ENCODE results near the gene PLCL1. TPM values are rescaled to one million over a fixed set of nuclear protein-coding genes. Genes with fewer than 3 reads are reported as not detected.

PLCL1 gene
- total RNA-seq, 3 donors from 2014 or later (not counting 1 experiment from before 2014, with no cell fraction given) = 0.86 to 2.8 (median 1.1) TPM

- H3K4me1 Mint-ChIP-seq = no peaks in the 10 kb centered on the region
- H3K36me3 Mint-ChIP-seq = no peaks in the 10 kb centered on the region
- Histone ChIP-seq H3K27ac (ENCODE audit: low read length) (no peak overlapping the region), H3K9me3 (ENCODE audit: control insufficient read depth, insufficient read depth, low read length) (no peaks in the 10 kb centered on the region), H3K36me3 (ENCODE audit: control insufficient read depth, insufficient read depth, low read length) (no peaks in the 10 kb centered on the region), H3K4me1 (ENCODE audit: control insufficient read depth, insufficient read depth, low read length) (no peaks in the 10 kb centered on the region), H3K4me3 (ENCODE audit: low read length) (no peak overlapping the region), H3K27me3 (ENCODE audit: control insufficient read depth, insufficient read depth, low read length) (no peaks in the 10 kb centered on the region)
- ATAC-seq (no peak), DNase-seq (no peak)
- intact Hi-C loops (cut with micrococcal nuclease) = no loop called here
- WGBS (ENCODE audit: insufficient coverage) = 80% methylated on average over 5 of the region's 5 CpGs
- peaks cover 3% of the 10 kb centered on the region in 2 donors for H3K9me3 Mint-ChIP-seq
- H3K27me3 Mint-ChIP-seq (ENCODE audit: low read depth in 2 of 2) = peaks cover 0 to 4% of the 10 kb centered on the region in 2 donors
- no peak overlapping the region for H3K27ac Mint-ChIP-seq
- H3K4me3 Mint-ChIP-seq = no peak overlapping the region
- TF ChIP-seq CTCF (IDR thresholded peaks at IDR 0.05) = no peak
Observed at GRCh38 chr2:197952540-197953202, 148.3 kb downstream of the PLCL1 start.

GRCh38 chr2:197954328-197954727, 149.9 kb downstream of the PLCL1 start:
- H3K27ac Mint-ChIP-seq = no peak overlapping the region
- ATAC-seq = no peak

GRCh38 chr2:197958592-197959150, 154.3 kb downstream of the PLCL1 start:
- H3K4me3 ChIP-seq (ENCODE audit: low read length) = no peak overlapping the region
- peaks cover 0 to 2% of the 10 kb centered on the region in 2 donors for H3K27me3 Mint-ChIP-seq (ENCODE audit: low read depth in 2 of 2)
- no peak overlapping the region for H3K4me3 Mint-ChIP-seq
- H3K36me3 ChIP-seq (ENCODE audit: control insufficient read depth, insufficient read depth, low read length) = no peaks in the 10 kb centered on the region
- intact Hi-C loops (cut with micrococcal nuclease) = no loop called here
- H3K9me3 ChIP-seq (ENCODE audit: control insufficient read depth, insufficient read depth, low read length) = no peaks in the 10 kb centered on the region
- no peak for TF ChIP-seq CTCF (IDR thresholded peaks at IDR 0.05)
- H3K4me1 ChIP-seq (ENCODE audit: control insufficient read depth, insufficient read depth, low read length) = no peaks in the 10 kb centered on the region
- ATAC-seq = no peak
- DNase-seq = no peak
- H3K36me3 Mint-ChIP-seq = no peaks in the 10 kb centered on the region
- no peaks in the 10 kb centered on the region for H3K27me3 ChIP-seq (ENCODE audit: control insufficient read depth, insufficient read depth, low read length)
- no peak overlapping the region for H3K27ac Mint-ChIP-seq
- no peaks in the 10 kb centered on the region for H3K4me1 Mint-ChIP-seq
- 89% methylated on average over 3 of the region's 3 CpGs for WGBS (ENCODE audit: insufficient coverage)
- no peak overlapping the region for H3K27ac ChIP-seq (ENCODE audit: low read length)
- peaks cover 2 to 7% of the 10 kb centered on the region in 2 donors for H3K9me3 Mint-ChIP-seq

More at GRCh38 chr2:197954328-197954727, 149.9 kb downstream of the PLCL1 start:
- Histone ChIP-seq H3K4me3 (ENCODE audit: low read length) (no peak overlapping the region), H3K36me3 (ENCODE audit: control insufficient read depth, insufficient read depth, low read length) (no peaks in the 10 kb centered on the region), H3K9me3 (ENCODE audit: control insufficient read depth, insufficient read depth, low read length) (no peaks in the 10 kb centered on the region), H3K27me3 (ENCODE audit: control insufficient read depth, insufficient read depth, low read length) (no peaks in the 10 kb centered on the region), H3K27ac (ENCODE audit: low read length) (no peak overlapping the region), H3K4me1 (ENCODE audit: control insufficient read depth, insufficient read depth, low read length) (no peaks in the 10 kb centered on the region)
- 60% methylated on average over 4 of the region's 4 CpGs for WGBS (ENCODE audit: insufficient coverage)
- DNase-seq = peak in 1 of 2 donors; percentile 47
- H3K9me3 Mint-ChIP-seq = peaks cover 0 to 3% of the 10 kb centered on the region in 2 donors
- TF ChIP-seq CTCF (IDR thresholded peaks at IDR 0.05) = no peak
- H3K36me3 Mint-ChIP-seq = no peaks in the 10 kb centered on the region
- no peak overlapping the region for H3K4me3 Mint-ChIP-seq
- H3K4me1 Mint-ChIP-seq = no peaks in the 10 kb centered on the region
- intact Hi-C loops (cut with micrococcal nuclease) = no loop called here
- H3K27me3 Mint-ChIP-seq (ENCODE audit: low read depth in 2 of 2) = no peaks in the 10 kb centered on the region
